ENCODE results near the gene DTNB. TPM values are rescaled to one million over a fixed set of nuclear protein-coding genes. Genes with fewer than 3 reads are reported as not detected.

DTNB gene
- total RNA-seq, 4 donors from 2014 or later = 0.70 to 23.1 (median 6.1) TPM

DNA sequence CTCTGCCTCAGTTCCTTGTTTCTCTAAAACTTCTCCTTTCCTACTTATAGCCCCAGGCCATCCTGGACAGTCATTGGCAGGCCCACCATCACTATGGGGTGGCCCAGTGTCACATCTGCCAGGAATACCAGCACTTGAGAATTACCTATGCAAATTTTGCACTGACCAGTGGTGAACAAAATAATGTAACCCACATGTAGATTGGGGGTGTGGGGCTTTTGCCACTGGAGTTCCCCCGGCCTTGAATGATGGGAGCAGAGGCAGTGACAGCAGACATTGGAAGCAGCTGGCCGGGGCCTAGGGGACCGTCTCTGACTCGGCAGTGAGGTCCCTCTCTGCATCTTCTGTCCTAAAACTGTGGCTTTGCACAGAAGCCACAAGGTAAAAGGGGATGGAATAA is 306.7 kb downstream of the DTNB start:
- Histone ChIP-seq H3K4me1 (peaks cover 0 to 4% (median 3%) of the 10 kb centered on the region in 4 donors), H3K9me3 (no peaks in the 10 kb centered on the region), H3K4me3 (no peak overlapping the region), H3K27ac (no peak overlapping the region), H3K27me3 (no peaks in the 10 kb centered on the region), H3K36me3 (no peaks in the 10 kb centered on the region)
- TF ChIP-seq, protein P1, sequence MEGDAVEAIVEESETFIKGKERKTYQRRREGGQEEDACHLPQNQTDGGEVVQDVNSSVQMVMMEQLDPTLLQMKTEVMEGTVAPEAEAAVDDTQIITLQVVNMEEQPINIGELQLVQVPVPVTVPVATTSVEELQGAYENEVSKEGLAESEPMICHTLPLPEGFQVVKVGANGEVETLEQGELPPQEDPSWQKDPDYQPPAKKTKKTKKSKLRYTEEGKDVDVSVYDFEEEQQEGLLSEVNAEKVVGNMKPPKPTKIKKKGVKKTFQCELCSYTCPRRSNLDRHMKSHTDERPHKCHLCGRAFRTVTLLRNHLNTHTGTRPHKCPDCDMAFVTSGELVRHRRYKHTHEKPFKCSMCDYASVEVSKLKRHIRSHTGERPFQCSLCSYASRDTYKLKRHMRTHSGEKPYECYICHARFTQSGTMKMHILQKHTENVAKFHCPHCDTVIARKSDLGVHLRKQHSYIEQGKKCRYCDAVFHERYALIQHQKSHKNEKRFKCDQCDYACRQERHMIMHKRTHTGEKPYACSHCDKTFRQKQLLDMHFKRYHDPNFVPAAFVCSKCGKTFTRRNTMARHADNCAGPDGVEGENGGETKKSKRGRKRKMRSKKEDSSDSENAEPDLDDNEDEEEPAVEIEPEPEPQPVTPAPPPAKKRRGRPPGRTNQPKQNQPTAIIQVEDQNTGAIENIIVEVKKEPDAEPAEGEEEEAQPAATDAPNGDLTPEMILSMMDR (IDR thresholded peaks at IDR 0.05) = no peak
- no peak for TF ChIP-seq POLR2A (IDR thresholded peaks at IDR 0.05)
- DNase-seq = no peak

DNA sequence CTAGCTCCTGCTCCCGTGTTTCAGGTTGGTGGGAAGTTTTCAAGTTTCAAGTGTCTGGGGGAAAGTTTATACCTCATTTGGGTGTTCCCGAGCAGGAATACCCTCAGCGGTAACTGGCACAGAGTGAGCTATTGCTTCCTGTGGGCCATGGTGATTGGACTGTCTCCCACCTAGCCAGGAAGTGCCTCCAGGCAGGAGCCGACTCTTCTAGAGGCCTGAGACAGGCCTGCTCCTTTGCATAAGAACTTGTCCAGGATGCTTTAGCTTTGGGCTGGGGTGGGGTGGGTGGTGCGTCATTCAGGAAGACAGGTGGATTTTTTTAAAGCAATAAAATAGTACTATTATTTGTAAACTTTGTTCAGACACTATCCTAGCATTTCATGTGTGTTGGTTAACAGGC is 308.1 kb downstream of the DTNB start:
- no peak overlapping the region for H3K27ac ChIP-seq
- no peaks in the 10 kb centered on the region for H3K9me3 ChIP-seq
- DNase-seq = no peak
- H3K4me1 ChIP-seq = peaks cover 0 to 5% (median 3%) of the 10 kb centered on the region in 4 donors
- H3K36me3 ChIP-seq = no peaks in the 10 kb centered on the region
- no peak for TF ChIP-seq POLR2A (IDR thresholded peaks at IDR 0.05)
- TF ChIP-seq, protein P1 (IDR thresholded peaks at IDR 0.05) = no peak
- H3K27me3 ChIP-seq = no peaks in the 10 kb centered on the region
- H3K4me3 ChIP-seq = no peak overlapping the region

DNA sequence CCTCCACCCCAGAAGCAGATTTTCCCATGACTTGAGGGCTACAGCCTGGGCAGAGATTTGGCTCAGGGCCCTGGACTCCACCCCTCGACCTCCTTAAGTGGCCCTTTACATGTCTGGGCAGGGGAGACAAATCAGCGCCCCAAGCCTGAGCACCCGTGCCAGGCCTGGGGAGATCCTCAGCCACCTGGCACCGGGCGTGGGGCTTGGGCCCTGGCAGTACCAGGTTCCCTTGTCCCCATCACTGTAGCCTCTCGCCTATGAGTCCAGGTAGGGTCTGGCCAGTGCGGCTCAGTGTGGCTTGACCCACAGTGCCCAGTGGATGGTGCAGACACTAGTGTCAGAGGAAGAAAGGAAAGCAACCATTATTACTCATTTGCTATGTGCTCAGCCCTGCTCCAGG is 309.6 kb downstream of the DTNB start:
- peaks cover 0 to 5% (median 3%) of the 10 kb centered on the region in 4 donors for H3K4me1 ChIP-seq
- no peaks in the 10 kb centered on the region for H3K36me3 ChIP-seq
- H3K27me3 ChIP-seq = no peaks in the 10 kb centered on the region
- H3K4me3 ChIP-seq = no peak overlapping the region
- no peak overlapping the region for H3K27ac ChIP-seq
- TF ChIP-seq, protein P1 (IDR thresholded peaks at IDR 0.05) = no peak
- TF ChIP-seq POLR2A (IDR thresholded peaks at IDR 0.05) = no peak
- H3K9me3 ChIP-seq = no peaks in the 10 kb centered on the region
- no peak for DNase-seq

DNA sequence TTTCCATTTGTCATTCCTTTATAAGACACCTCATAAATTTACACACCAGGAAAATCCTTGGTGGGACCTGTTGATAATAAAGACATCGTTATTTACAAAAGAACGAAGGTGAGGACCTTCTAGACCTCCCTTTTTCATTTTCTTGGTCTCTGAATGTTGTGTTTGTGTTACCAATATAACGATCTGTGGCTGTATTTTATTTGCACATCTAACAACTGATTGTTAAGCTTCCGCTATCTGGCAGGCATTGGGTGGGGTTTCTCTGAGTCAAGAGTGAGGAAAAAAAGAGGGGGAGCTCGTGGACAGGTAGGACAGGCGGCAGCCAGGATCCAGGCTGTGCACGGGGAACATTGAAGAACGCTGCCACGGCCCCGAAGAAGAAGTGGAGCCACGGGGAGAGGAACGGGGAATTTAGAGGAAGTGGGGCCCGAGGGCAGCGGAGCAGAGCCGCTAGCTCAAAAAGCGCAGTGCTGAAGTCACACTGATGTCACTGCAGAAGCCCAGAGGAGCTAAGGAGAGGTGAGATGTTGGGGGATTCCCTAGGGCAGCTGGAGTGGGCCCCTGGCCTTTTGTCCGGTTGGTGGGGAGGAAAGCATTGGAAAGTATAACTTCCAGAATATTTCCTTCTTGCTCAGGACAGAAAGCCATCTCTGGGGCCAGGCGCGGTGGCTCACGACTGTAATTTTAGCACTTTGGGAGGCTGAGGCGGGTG is 310.8 kb downstream of the DTNB start:
- Histone ChIP-seq H3K4me3 (peak overlapping the region; percentile 39 to 52 (median 42)), H3K27me3 (no peaks in the 10 kb centered on the region), H3K27ac (peak overlapping the region; percentile 48 to 84 (median 69)), H3K9me3 (no peaks in the 10 kb centered on the region), H3K4me1 (peaks cover 0 to 5% (median 3%) of the 10 kb centered on the region in 4 donors), H3K36me3 (no peaks in the 10 kb centered on the region)
- TF ChIP-seq, protein P1 (IDR thresholded peaks at IDR 0.05) = no peak
- TF ChIP-seq POLR2A (IDR thresholded peaks at IDR 0.05) = no peak
- DNase-seq = peak; percentile 63 to 88 (median 83)

DNA sequence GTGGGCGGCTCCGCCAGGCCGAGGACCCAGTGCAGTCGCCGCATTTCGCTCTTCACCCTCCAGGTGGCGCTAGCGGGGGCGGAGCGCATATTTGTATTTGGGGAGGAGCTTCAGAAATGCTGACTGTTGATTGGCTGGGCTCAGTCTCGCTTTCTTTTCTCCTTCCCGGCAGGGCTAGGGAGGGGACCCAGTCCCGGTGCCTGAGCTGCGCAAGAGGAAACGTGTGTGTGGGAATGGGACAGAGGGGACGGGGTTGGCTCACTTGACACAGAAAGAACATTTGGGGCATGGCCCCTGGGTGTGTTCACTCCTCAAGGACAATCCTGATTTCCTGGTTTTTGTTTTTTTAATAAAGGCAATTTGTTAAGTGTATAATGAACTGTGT is 311.3 kb downstream of the DTNB start:
- TF ChIP-seq, protein P1 (IDR thresholded peaks at IDR 0.05) = peak; percentile 95 to 99 (median 96)
- TF ChIP-seq POLR2A (IDR thresholded peaks at IDR 0.05) = peak; percentile 73 to 77
- Histone ChIP-seq H3K9me3 (no peaks in the 10 kb centered on the region), H3K4me1 (peaks cover 0 to 5% (median 3%) of the 10 kb centered on the region in 4 donors), H3K27ac (peak overlapping the region; percentile 48 to 84 (median 69)), H3K4me3 (peak overlapping the region; percentile 39 to 52 (median 42)), H3K36me3 (no peaks in the 10 kb centered on the region), H3K27me3 (no peaks in the 10 kb centered on the region)
- DNase-seq = peak; percentile 94 to 96 (median 94)

Data from Peyer's patch (tissue), 4 donors.